HG03139 (cell line): ENCODE measurements around the gene TESMIN.

ENCODE experiments used
- ATAC-seq: cut with Tn5 transposase; IDR thresholded peaks from one replicate; pipeline ENCODE4 v1.9.1; 2021; ENCODE audit not compliant: unreplicated experiment

TESMIN gene

GRCh38 chr11:68661697-68662603 lies 89.4 kb downstream of the TESMIN start:
- no peak for ATAC-seq

DNA sequence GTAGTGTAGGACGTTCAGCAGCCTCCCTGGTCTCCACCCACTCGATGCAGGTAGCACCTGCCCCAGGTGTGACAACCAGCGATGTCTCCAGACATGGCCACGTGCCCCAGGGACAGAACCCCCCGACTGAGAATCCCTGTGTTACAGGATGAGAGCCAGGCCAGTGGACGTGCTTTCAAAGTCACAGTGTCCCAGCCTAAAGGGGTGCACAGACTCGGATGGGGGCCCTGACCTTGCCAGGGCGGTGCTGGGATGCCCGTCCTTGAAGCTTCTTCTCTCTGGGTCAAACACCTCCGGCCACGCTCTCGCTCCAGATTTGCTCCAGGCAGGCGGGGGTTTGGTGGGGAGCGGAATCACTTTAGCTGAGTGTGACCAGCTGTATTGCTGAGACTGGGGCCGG lies 90.3 kb downstream of the TESMIN start:
- no peak for ATAC-seq

DNA sequence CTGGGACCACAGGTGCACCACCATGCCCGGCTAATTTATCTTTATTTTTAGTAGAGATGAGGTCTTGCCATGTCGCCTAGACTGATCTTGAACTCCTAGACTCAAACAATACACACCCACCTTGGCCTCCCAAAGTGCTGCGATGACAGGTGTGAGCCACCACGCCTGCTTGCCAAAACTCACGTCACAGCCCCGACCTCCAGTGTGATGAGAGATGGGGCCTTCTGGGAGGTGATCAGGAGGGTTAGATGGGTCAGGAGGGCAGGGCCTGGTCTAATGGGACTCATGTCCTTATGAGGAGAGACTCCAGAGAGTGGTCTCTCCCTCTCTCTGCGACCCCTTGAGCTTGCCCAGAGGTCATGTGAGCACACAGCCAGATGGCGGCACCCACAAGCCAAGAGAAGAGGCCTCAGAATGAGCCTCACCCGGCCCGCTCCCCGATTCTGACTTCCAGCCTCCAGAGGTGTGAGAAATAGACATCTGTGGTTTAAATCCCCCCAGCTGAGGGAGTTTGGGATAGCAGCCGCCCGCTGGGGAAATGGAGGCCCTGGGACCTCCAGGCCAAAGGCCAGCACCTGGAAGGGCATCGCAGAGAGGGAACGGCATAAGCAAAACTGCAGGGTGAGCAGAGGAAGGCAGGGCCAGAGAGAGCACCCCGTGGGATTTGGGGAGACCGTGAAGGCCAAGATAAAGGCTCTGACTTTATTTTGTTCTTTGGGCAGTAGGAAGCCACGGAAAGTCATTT lies 91.1 kb downstream of the TESMIN start:
- ATAC-seq: no peak

GRCh38 chr11:68659158-68659921 lies 92.0 kb downstream of the TESMIN start:
- ATAC-seq: no peak

DNA sequence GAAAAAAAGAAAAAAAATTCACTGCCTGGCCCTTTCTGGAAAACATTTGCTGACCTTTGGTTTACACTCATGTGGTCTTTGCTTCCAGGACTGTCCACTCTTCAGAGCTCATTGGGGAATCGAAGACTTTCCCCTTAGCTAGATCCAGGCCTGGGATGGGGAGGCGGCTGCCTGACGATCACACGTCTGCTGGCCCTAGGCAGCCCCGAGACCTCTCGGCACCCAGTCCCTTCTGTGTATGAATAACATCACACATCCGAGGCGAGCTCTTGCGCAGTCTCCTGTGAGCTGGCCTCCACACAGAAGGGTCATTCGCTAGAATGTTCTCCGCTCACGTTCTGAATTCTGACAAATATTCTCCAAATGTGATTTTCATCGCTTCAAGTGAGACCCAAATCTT lies 92.7 kb downstream of the TESMIN start:
- no peak for ATAC-seq

- no peak for ATAC-seq
Measured at GRCh38 chr11:68658097-68658496, 93.2 kb downstream of the TESMIN start.
